Mesenchymal stem cell (in vitro differentiated cells and primary cell): ENCODE measurements around the gene DEFB114.

Source experiments
- DNase-seq: peaks from one replicate; pipeline ENCODE4 v3.0.0-alpha.2; 2013
- H2AFZ ChIP-seq: one replicate; pipeline ENCODE4 v1.6.1; 2013; ENCODE audit warnings: low read depth, mild to moderate bottlenecking, control low read depth, inconsistent platforms, low read length, moderate library complexity
- H2AK5ac ChIP-seq: 2 replicates; pipeline ENCODE4 v1.6.1; 2013; ENCODE audit warnings: low read length, moderate library complexity, mild to moderate bottlenecking, inconsistent platforms; ENCODE audit not compliant: severe bottlenecking
- H2BK120ac ChIP-seq: one replicate; pipeline ENCODE4 v1.6.1; 2013; ENCODE audit warnings: low read depth, mild to moderate bottlenecking, inconsistent platforms, low read length, moderate library complexity
- H2BK12ac ChIP-seq, 2 experiments: one replicate each; pipeline ENCODE4 v1.6.1; 2013; ENCODE audit warnings: inconsistent platforms in 2 of 2, low read length in 2 of 2, mild to moderate bottlenecking in 2 of 2, moderate library complexity in 2 of 2, control low read depth in 1 of 2
- H2BK15ac ChIP-seq: one replicate; pipeline ENCODE4 v1.6.1; 2013; ENCODE audit warnings: mild to moderate bottlenecking, low read depth, inconsistent platforms; ENCODE audit not compliant: poor library complexity, severe bottlenecking
- H2BK5ac ChIP-seq: 2 replicates; pipeline ENCODE4 v1.6.1; 2013; ENCODE audit warnings: low read depth, mild to moderate bottlenecking, low read length, control low read depth, inconsistent platforms; ENCODE audit not compliant: poor library complexity, severe bottlenecking
- H3K14ac ChIP-seq, 2 experiments: one replicate each; pipeline ENCODE4 v1.6.1; 2013; ENCODE audit warnings: inconsistent platforms in 2 of 2, low read length in 2 of 2, control low read depth in 1 of 2, mild to moderate bottlenecking in 1 of 2, moderate library complexity in 1 of 2
- H3K18ac ChIP-seq, 2 experiments: one replicate each; pipeline ENCODE4 v1.6.1; 2013; ENCODE audit warnings: inconsistent platforms in 2 of 2, low read length in 2 of 2, control low read depth in 1 of 2, low read depth in 1 of 2, mild to moderate bottlenecking in 1 of 2
- H3K23ac ChIP-seq, 2 experiments: one replicate each; pipeline ENCODE4 v1.6.1; 2013; ENCODE audit warnings: inconsistent platforms in 2 of 2, low read length in 2 of 2, mild to moderate bottlenecking in 2 of 2, moderate library complexity in 2 of 2, control low read depth in 1 of 2
- H3K27ac ChIP-seq: 2 replicates; pipeline ENCODE4 v1.5.1; 2013; ENCODE audit warnings: mild to moderate bottlenecking, moderate library complexity, low read length, control low read depth, inconsistent platforms; ENCODE audit not compliant: poor library complexity, severe bottlenecking
- H3K27me3 ChIP-seq, 2 experiments: 2 replicates each; pipeline versions ENCODE4 v1.6.1 to v1.7.0; 2013; ENCODE audit warnings: low read length in 2 of 2, mild to moderate bottlenecking in 2 of 2, moderate library complexity in 2 of 2, control low read depth in 1 of 2, inconsistent platforms in 1 of 2; ENCODE audit not compliant: control insufficient read depth in 1 of 2, insufficient read depth in 1 of 2
- H3K36me3 ChIP-seq, 2 experiments: 2 replicates each; pipeline versions ENCODE4 v1.6.1 to v1.7.0; 2013; ENCODE audit warnings: low read length in 2 of 2, control low read depth in 1 of 2, inconsistent platforms in 1 of 2, low read depth in 1 of 2, mild to moderate bottlenecking in 1 of 2; ENCODE audit not compliant: insufficient read depth in 2 of 2, control insufficient read depth in 1 of 2
- H3K4ac ChIP-seq, 2 experiments: one replicate each; pipeline ENCODE4 v1.6.1; 2013; ENCODE audit warnings: inconsistent platforms in 2 of 2, low read length in 2 of 2, mild to moderate bottlenecking in 2 of 2, moderate library complexity in 2 of 2, control low read depth in 1 of 2, low read depth in 1 of 2
- H3K4me1 ChIP-seq: 2 replicates; pipeline ENCODE4 v1.6.1; 2013; ENCODE audit warnings: low read depth, low read length, control low read depth; ENCODE audit not compliant: control insufficient read depth, insufficient read depth
- H3K4me2 ChIP-seq: 2 replicates; pipeline ENCODE4 v1.6.1; 2013; ENCODE audit warnings: low read length, mild to moderate bottlenecking, inconsistent platforms; ENCODE audit not compliant: poor library complexity, severe bottlenecking
- H3K4me3 ChIP-seq, 2 experiments: 2 replicates each; pipeline versions ENCODE4 v1.5.1 to v1.7.0; 2013; ENCODE audit warnings: low read length in 2 of 2, mild to moderate bottlenecking in 2 of 2, control low read depth in 1 of 2, low read depth in 1 of 2; ENCODE audit not compliant: insufficient read depth in 1 of 2
- H3K79me1 ChIP-seq: replicated peaks from 2 replicates; pipeline ENCODE4 v1.6.1; 2013; ENCODE audit warnings: mild to moderate bottlenecking, control low read depth, low read length, inconsistent platforms; ENCODE audit not compliant: poor library complexity, severe bottlenecking
- H3K9ac ChIP-seq: 2 replicates; pipeline ENCODE4 v1.7.0; 2013; ENCODE audit warnings: mild to moderate bottlenecking, low read length, moderate library complexity
- H3K9me3 ChIP-seq: 2 replicates; pipeline ENCODE4 v1.7.0; 2013; ENCODE audit warnings: mild to moderate bottlenecking, low read length; ENCODE audit not compliant: control insufficient read depth
- H4K8ac ChIP-seq: one replicate; pipeline ENCODE4 v1.6.1; 2013; ENCODE audit warnings: inconsistent platforms, mild to moderate bottlenecking, low read length, moderate library complexity
- H4K91ac ChIP-seq: one replicate; pipeline ENCODE4 v1.6.1; 2013; ENCODE audit warnings: mild to moderate bottlenecking, low read length, inconsistent platforms
- WGBS: methylation state at CpG from one replicate; pipeline ENCODE4 v1.1.7; 2013; ENCODE audit warnings: mixed read lengths; 5-methylcytosine and 5-hydroxymethylcytosine counted together

The DEFB114 gene

DNA sequence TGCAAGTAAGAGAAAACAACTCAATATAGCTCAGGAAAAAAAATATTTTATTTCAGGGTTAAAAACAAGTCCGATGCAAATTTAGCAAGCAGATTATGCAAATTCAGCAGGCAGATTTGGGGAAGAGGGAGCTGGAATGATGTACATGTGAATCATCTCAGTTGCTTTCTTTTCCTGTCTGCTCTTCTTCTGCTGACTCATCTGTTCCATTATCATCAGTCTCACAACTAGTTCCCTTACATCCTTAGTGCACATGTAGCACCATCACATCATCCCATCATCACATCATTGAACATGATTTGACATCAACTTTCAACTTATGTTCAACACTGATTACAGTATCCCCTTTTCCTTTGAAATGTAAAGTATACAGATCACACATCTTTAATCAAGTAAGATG, 16.9 kb upstream of the DEFB114 start:
- 93% methylated on average over 1 of the region's 1 CpG for WGBS
- H3K9ac ChIP-seq = no peak overlapping the region
- H3K23ac ChIP-seq = no peak overlapping the region
- no peak overlapping the region for H4K8ac ChIP-seq
- H2BK120ac ChIP-seq = no peak overlapping the region
- H3K4me2 ChIP-seq = no peak overlapping the region
- H3K79me1 ChIP-seq = no peaks in the 10 kb centered on the region
- no peaks in the 10 kb centered on the region for H3K9me3 ChIP-seq
- no peaks in the 10 kb centered on the region for H3K36me3 ChIP-seq
- no peaks in the 10 kb centered on the region for H3K4me1 ChIP-seq
- no peak overlapping the region for H3K18ac ChIP-seq
- no peak overlapping the region for H4K91ac ChIP-seq
- H2AFZ ChIP-seq = no peak overlapping the region
- no peaks in the 10 kb centered on the region for H3K27me3 ChIP-seq
- no peak overlapping the region for H2BK15ac ChIP-seq
- H3K4ac ChIP-seq = no peak overlapping the region
- no peak overlapping the region for H2BK12ac ChIP-seq
- no peak overlapping the region for H2BK5ac ChIP-seq
- DNase-seq = peak; percentile 55
- no peak overlapping the region for H3K4me3 ChIP-seq
- H3K14ac ChIP-seq = no peak overlapping the region
- H2AK5ac ChIP-seq = no peak overlapping the region
- H3K27ac ChIP-seq = no peak overlapping the region

DNA sequence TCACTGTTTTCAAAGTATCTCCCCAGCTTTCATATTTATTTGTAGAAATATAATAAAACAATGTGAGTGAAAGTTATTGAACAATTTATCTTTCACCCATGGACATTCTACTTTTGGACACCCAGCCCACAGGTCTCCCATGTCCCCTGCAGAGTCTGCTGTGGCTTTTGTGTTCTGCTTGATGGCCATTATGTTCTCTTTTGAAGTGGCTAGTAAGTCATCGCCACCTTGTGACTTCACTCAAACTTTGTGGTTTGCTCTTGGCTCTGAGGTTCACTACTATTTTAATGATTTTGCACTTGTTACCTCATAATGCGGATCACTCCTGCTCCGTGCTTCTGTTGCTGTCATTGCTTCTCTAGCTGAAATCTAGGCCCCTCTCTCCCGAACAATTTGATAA, 15.6 kb upstream of the DEFB114 start:
- Histone ChIP-seq H3K4me1 (no peaks in the 10 kb centered on the region), H3K18ac (no peak overlapping the region), H3K23ac (no peak overlapping the region), H2AK5ac (no peak overlapping the region), H4K91ac (no peak overlapping the region), H3K79me1 (no peaks in the 10 kb centered on the region), H3K36me3 (no peaks in the 10 kb centered on the region), H2BK5ac (no peak overlapping the region), H3K27ac (no peak overlapping the region), H2BK120ac (no peak overlapping the region), H4K8ac (no peak overlapping the region), H3K14ac (no peak overlapping the region), H3K4ac (no peak overlapping the region), H3K9ac (no peak overlapping the region), H3K27me3 (no peaks in the 10 kb centered on the region), H3K4me2 (no peak overlapping the region), H3K9me3 (no peaks in the 10 kb centered on the region), H2BK12ac (no peak overlapping the region), H2AFZ (no peak overlapping the region), H3K4me3 (no peak overlapping the region), H2BK15ac (no peak overlapping the region)
- 85% methylated on average over 4 of the region's 4 CpGs for WGBS
- no peak for DNase-seq

GRCh38 chr6:49978332-49979226, 14.6 kb upstream of the DEFB114 start:
- no peak overlapping the region for H3K9ac ChIP-seq

GRCh38 chr6:49969605-49970004, 5.6 kb upstream of the DEFB114 start, which contains the start of gene DEFB113:
Gene DEFB113, minus strand, starts transcription at chr6:49969625. Its CDS starts 0 bp downstream, at chr6:49969625.
- H3K23ac ChIP-seq = no peak within 1 kb of the TSS
- H3K4me3 ChIP-seq = no peak within 1 kb of the TSS
- no peak within 1 kb of the TSS for H3K18ac ChIP-seq
- no peak for DNase-seq
- no peak within 1 kb of the TSS for H3K4ac ChIP-seq
- no peak within 1 kb of the TSS for H3K4me2 ChIP-seq
- no peak within 1 kb of the TSS for H3K27ac ChIP-seq
- H3K79me1 ChIP-seq = no peaks in the 10 kb centered on the region
- no peak within 1 kb of the TSS for H2AFZ ChIP-seq
- H4K8ac ChIP-seq = no peak within 1 kb of the TSS
- H3K9me3 ChIP-seq = no peaks in the 10 kb centered on the region
- no peak within 1 kb of the TSS for H3K14ac ChIP-seq
- H3K27me3 ChIP-seq = no peaks in the 10 kb centered on the region
- no peak within 1 kb of the TSS for H3K9ac ChIP-seq
- H2BK15ac ChIP-seq = no peak within 1 kb of the TSS
- no peak within 1 kb of the TSS for H2BK5ac ChIP-seq
- H2BK12ac ChIP-seq = no peak within 1 kb of the TSS
- WGBS = 64% methylated on average over 1 of the region's 2 CpGs
- no peak within 1 kb of the TSS for H2AK5ac ChIP-seq
- H2BK120ac ChIP-seq = no peak within 1 kb of the TSS
- no peaks in the 10 kb centered on the region for H3K4me1 ChIP-seq
- H3K36me3 ChIP-seq = no peaks in the 10 kb centered on the region
- H4K91ac ChIP-seq = no peak within 1 kb of the TSS

More at GRCh38 chr6:49978332-49979226, 14.6 kb upstream of the DEFB114 start:
- Histone ChIP-seq H3K4me2 (no peak overlapping the region), H2BK12ac (no peak overlapping the region), H4K8ac (no peak overlapping the region), H3K4ac (no peak overlapping the region), H3K9me3 (no peaks in the 10 kb centered on the region), H3K36me3 (no peaks in the 10 kb centered on the region), H3K27me3 (no peaks in the 10 kb centered on the region), H3K4me3 (peak overlapping the region in 1 of 2 experiments; percentile 59), H3K14ac (no peak overlapping the region), H3K4me1 (no peaks in the 10 kb centered on the region), H3K18ac (no peak overlapping the region), H3K23ac (no peak overlapping the region), H3K79me1 (no peaks in the 10 kb centered on the region), H3K27ac (no peak overlapping the region), H2BK15ac (no peak overlapping the region), H4K91ac (no peak overlapping the region), H2BK5ac (no peak overlapping the region), H2AFZ (no peak overlapping the region), H2BK120ac (no peak overlapping the region), H2AK5ac (no peak overlapping the region)
- 40% methylated on average over 1 of the region's 3 CpGs for WGBS
- peak; percentile 1 for DNase-seq
